ENCODE data around the gene ST6GALNAC3.
"Not testable (repeated sequence)": the region's sequence is repeated elsewhere in the genome, so short reads cannot be mapped to it uniquely, and the experiment has no call there.

The ST6GALNAC3 gene

GRCh38 chr1:76073481-76073880 lies 1.1 kb upstream of the ST6GALNAC3 start:
- DNase-seq, result no peak

GRCh38 chr1:76075188-76075489 lies 593 bp downstream of the ST6GALNAC3 start:
- DNase-seq, result no peak

GRCh38 chr1:76075877-76076276 lies 1.3 kb downstream of the ST6GALNAC3 start:
- DNase-seq, result no peak

GRCh38 chr1:76079475-76080227 lies 5.1 kb downstream of the ST6GALNAC3 start:
- DNase-seq, result no peak

GRCh38 chr1:76080552-76081079 lies 6.1 kb downstream of the ST6GALNAC3 start:
- DNase-seq, result peak in 1 of 58 donors; percentile 7

- no peak for DNase-seq
These were observed 7.5 kb downstream of the ST6GALNAC3 start for GRCh38 chr1:76082062-76082461.

GRCh38 chr1:76083189-76083588 lies 8.6 kb downstream of the ST6GALNAC3 start:
- DNase-seq, result peak in 34 of 58 donors; percentile 0 to 76 (median 24)

- DNase-seq, result no peak
These were observed 9.6 kb downstream of the ST6GALNAC3 start for GRCh38 chr1:76084029-76084627.

GRCh38 chr1:76084685-76085084 lies 10.1 kb downstream of the ST6GALNAC3 start:
- no peak for DNase-seq

- DNase-seq, result no peak
These were observed 11.6 kb downstream of the ST6GALNAC3 start for GRCh38 chr1:76086109-76086508.

GRCh38 chr1:76086597-76086996 lies 12.1 kb downstream of the ST6GALNAC3 start:
- no peak for DNase-seq

GRCh38 chr1:76090283-76091203 lies 16.0 kb downstream of the ST6GALNAC3 start:
- no peak for DNase-seq

- DNase-seq, result no peak
These were observed 18.3 kb downstream of the ST6GALNAC3 start for GRCh38 chr1:76092812-76093211.

GRCh38 chr1:76093522-76094312 lies 19.2 kb downstream of the ST6GALNAC3 start:
- no peak for DNase-seq

GRCh38 chr1:76095802-76096201 lies 21.3 kb downstream of the ST6GALNAC3 start:
- DNase-seq, result no peak

- DNase-seq, result not testable (repeated sequence)
These were observed 22.5 kb downstream of the ST6GALNAC3 start for GRCh38 chr1:76097064-76097463.

GRCh38 chr1:76098845-76099244 lies 24.3 kb downstream of the ST6GALNAC3 start:
- no peak for DNase-seq

- no peak for DNase-seq
These were observed 27.0 kb downstream of the ST6GALNAC3 start for GRCh38 chr1:76101548-76101947.

- DNase-seq, result no peak
These were observed 27.5 kb downstream of the ST6GALNAC3 start for GRCh38 chr1:76102046-76102445.

- DNase-seq, result no peak
These were observed 28.5 kb downstream of the ST6GALNAC3 start for GRCh38 chr1:76103034-76103433.

GRCh38 chr1:76105372-76105771 lies 30.8 kb downstream of the ST6GALNAC3 start:
- no peak for DNase-seq
